DMS 273 (cell line): ENCODE measurements around the gene NDOR1.

ENCODE experiments used
- DNase-seq: peaks from one replicate; lab custom pipeline; 2025; ENCODE audit not compliant: unreplicated experiment; lab: John Stamatoyannopoulos, UW

NDOR1 gene

GRCh38 chr9:137181680-137182079 lies 23.8 kb upstream of the NDOR1 start:
- no peak for DNase-seq

- no peak for DNase-seq
These were observed 22.7 kb upstream of the NDOR1 start for GRCh38 chr9:137182836-137183235.

- DNase-seq, result no peak
These were observed 21.4 kb upstream of the NDOR1 start for GRCh38 chr9:137183980-137184595.

- no peak for DNase-seq
These were observed 20.4 kb upstream of the NDOR1 start for GRCh38 chr9:137184881-137185660.

GRCh38 chr9:137185921-137186320 lies 19.6 kb upstream of the NDOR1 start:
- no peak for DNase-seq

- DNase-seq, result no peak
These were observed 19.1 kb upstream of the NDOR1 start for GRCh38 chr9:137186385-137186784.

GRCh38 chr9:137187386-137187785 lies 18.1 kb upstream of the NDOR1 start:
- no peak for DNase-seq

- DNase-seq, result no peak
These were observed 17.4 kb upstream of the NDOR1 start for GRCh38 chr9:137188086-137188489.

GRCh38 chr9:137188490-137189296 lies 16.8 kb upstream of the NDOR1 start, which contains the start of the genes ANAPC2 and SSNA1:
TSS of gene ANAPC2 (minus strand) at chr9:137188560. CDS start at chr9:137188532, 28 bp downstream.
TSS of gene SSNA1 (plus strand) at chr9:137188676. CDS start at chr9:137188727, 51 bp downstream.
- DNase-seq, result peak; percentile 98

- DNase-seq, result no peak
These were observed 15.9 kb upstream of the NDOR1 start for GRCh38 chr9:137189297-137190295.

- DNase-seq, result peak; percentile 57
These were observed 15.1 kb upstream of the NDOR1 start for GRCh38 chr9:137190315-137190856.

- no peak for DNase-seq
These were observed 14.3 kb upstream of the NDOR1 start for GRCh38 chr9:137191245-137191644.

- DNase-seq, result no peak
These were observed 13.6 kb upstream of the NDOR1 start for GRCh38 chr9:137191691-137192447.

- no peak for DNase-seq
These were observed 13.1 kb upstream of the NDOR1 start for GRCh38 chr9:137192448-137192780.

- no peak for DNase-seq
These were observed 12.6 kb upstream of the NDOR1 start for GRCh38 chr9:137192859-137193258.

- DNase-seq, result peak; percentile 45
These were observed 11.7 kb upstream of the NDOR1 start for GRCh38 chr9:137193771-137194170.

- no peak for DNase-seq
These were observed 11.1 kb upstream of the NDOR1 start for GRCh38 chr9:137194388-137194787.

- no peak for DNase-seq
These were observed 10.6 kb upstream of the NDOR1 start for GRCh38 chr9:137194909-137195308.

- DNase-seq, result peak; percentile 39
These were observed 9.8 kb upstream of the NDOR1 start for GRCh38 chr9:137195525-137196220.
